Large intestine (tissue), 3 donors: Measurements from ENCODE around the gene SRRM1. TPM values are rescaled to one million over a fixed set of nuclear protein-coding genes. Genes with fewer than 3 reads are reported as not detected.
"Not testable (repeated sequence)": the region's sequence is repeated elsewhere in the genome, so short reads cannot be mapped to it uniquely, and the experiment has no call there.

Experiments used
- DNase-seq, 2 donors: peaks; one replicate each; pipeline versions ENCODE4 v3.0.0 to v3.0.0-alpha.2; 2013
- H3K27ac ChIP-seq: one replicate; pipeline ENCODE4 v1.5.1; 2013; ENCODE audit warnings: low read length
- H3K27me3 ChIP-seq: 2 replicates; pipeline ENCODE4 v1.6.1; 2013; ENCODE audit warnings: low read length; ENCODE audit not compliant: control insufficient read depth, insufficient read depth
- H3K36me3 ChIP-seq: 2 replicates; pipeline ENCODE4 v1.6.1; 2013; ENCODE audit warnings: low read length; ENCODE audit not compliant: control insufficient read depth, insufficient read depth
- H3K4me1 ChIP-seq: one replicate; pipeline ENCODE4 v1.6.1; 2013; ENCODE audit warnings: low read length; ENCODE audit not compliant: control insufficient read depth, insufficient read depth
- H3K4me3 ChIP-seq: one replicate; pipeline ENCODE4 v1.5.1; 2013; ENCODE audit warnings: low read length
- H3K9me3 ChIP-seq: one replicate; pipeline ENCODE4 v1.6.1; 2013; ENCODE audit warnings: mild to moderate bottlenecking, low read depth, low read length, moderate library complexity; ENCODE audit not compliant: control insufficient read depth
- WGBS: methylation state at CpG from one replicate; pipeline ENCODE4 v1.1.5; 2013; ENCODE audit warnings: low lambda C conversion rate; ENCODE audit not compliant: insufficient coverage; 5-methylcytosine and 5-hydroxymethylcytosine counted together
- polyA plus RNA-seq: library from polyadenylated mRNA; unstranded; fragments of 120-200 nt; gene quantifications from one replicate; pipeline ENCODE4 v1.2.1, GENCODE V29; 2013

SRRM1 gene
- polyA plus RNA-seq, 1 donor = 123 TPM

- H3K27ac ChIP-seq = no peak overlapping the region
- H3K27me3 ChIP-seq = no peaks in the 10 kb centered on the region
- no peaks in the 10 kb centered on the region for H3K4me1 ChIP-seq
- no peaks in the 10 kb centered on the region for H3K36me3 ChIP-seq
- no CpG with 5 or more reads among the region's 5 CpGs for WGBS
- no peak overlapping the region for H3K4me3 ChIP-seq
- H3K9me3 ChIP-seq = no peaks in the 10 kb centered on the region
- DNase-seq = no peak
These were observed 50.8 kb downstream of the SRRM1 start for GRCh38 chr1:24693827-24694379.

- no peaks in the 10 kb centered on the region for H3K4me1 ChIP-seq
- no peaks in the 10 kb centered on the region for H3K36me3 ChIP-seq
- no peaks in the 10 kb centered on the region for H3K27me3 ChIP-seq
- no peak overlapping the region for H3K27ac ChIP-seq
- DNase-seq = peak in 1 of 2 donors; percentile 17
- no CpG with 5 or more reads among the region's 6 CpGs for WGBS
- H3K4me3 ChIP-seq = no peak overlapping the region
- no peaks in the 10 kb centered on the region for H3K9me3 ChIP-seq
These were observed 51.3 kb downstream of the SRRM1 start for GRCh38 chr1:24694380-24694843.

- Histone ChIP-seq H3K9me3 (no peaks in the 10 kb centered on the region), H3K36me3 (no peaks in the 10 kb centered on the region), H3K27ac (no peak overlapping the region), H3K4me1 (no peaks in the 10 kb centered on the region), H3K4me3 (no peak overlapping the region), H3K27me3 (no peaks in the 10 kb centered on the region)
- no peak for DNase-seq
- WGBS = 97% methylated on average over 3 of the region's 7 CpGs
These were observed 52.3 kb downstream of the SRRM1 start for GRCh38 chr1:24695202-24695974.

- Histone ChIP-seq H3K27ac (no peak overlapping the region), H3K4me1 (no peaks in the 10 kb centered on the region), H3K4me3 (no peak overlapping the region), H3K36me3 (no peaks in the 10 kb centered on the region), H3K27me3 (no peaks in the 10 kb centered on the region), H3K9me3 (no peaks in the 10 kb centered on the region)
- WGBS = no CpG with 5 or more reads among the region's 5 CpGs
- DNase-seq = no peak
These were observed 53.1 kb downstream of the SRRM1 start for GRCh38 chr1:24696041-24696755.

GRCh38 chr1:24696756-24697330 lies 53.7 kb downstream of the SRRM1 start:
- Histone ChIP-seq H3K4me1 (no peaks in the 10 kb centered on the region), H3K9me3 (no peaks in the 10 kb centered on the region), H3K4me3 (no peak overlapping the region), H3K36me3 (no peaks in the 10 kb centered on the region), H3K27me3 (no peaks in the 10 kb centered on the region), H3K27ac (no peak overlapping the region)
- WGBS = no CpG with 5 or more reads among the region's 15 CpGs
- no peak for DNase-seq

GRCh38 chr1:24697453-24698001 lies 54.4 kb downstream of the SRRM1 start:
- DNase-seq, H3K36me3 ChIP-seq: not testable (repeated sequence)

GRCh38 chr1:24698326-24698725 lies 55.2 kb downstream of the SRRM1 start:
- no CpG with 5 or more reads among the region's 8 CpGs for WGBS
- not testable (repeated sequence) for DNase-seq, H3K4me1 ChIP-seq, H3K9me3 ChIP-seq, H3K27ac ChIP-seq, H3K4me3 ChIP-seq, H3K27me3 ChIP-seq, H3K36me3 ChIP-seq

More at GRCh38 chr1:24697453-24698001, 54.4 kb downstream of the SRRM1 start:
- H3K4me1 ChIP-seq, H3K4me3 ChIP-seq, H3K27ac ChIP-seq, H3K9me3 ChIP-seq, H3K27me3 ChIP-seq: not testable (repeated sequence)
- WGBS = no CpG with 5 or more reads among the region's 7 CpGs

- WGBS = no CpG with 5 or more reads among the region's 7 CpGs
- H3K27ac ChIP-seq = no peak overlapping the region
- no peak overlapping the region for H3K4me3 ChIP-seq
- H3K9me3 ChIP-seq = no peaks in the 10 kb centered on the region
- H3K27me3 ChIP-seq = no peaks in the 10 kb centered on the region
- H3K36me3 ChIP-seq = no peaks in the 10 kb centered on the region
- H3K4me1 ChIP-seq = no peaks in the 10 kb centered on the region
- no peak for DNase-seq
These were observed 56.5 kb downstream of the SRRM1 start for GRCh38 chr1:24699628-24700027.

GRCh38 chr1:24702511-24703293 lies 59.6 kb downstream of the SRRM1 start:
- H3K4me3 ChIP-seq = no peak overlapping the region
- no peaks in the 10 kb centered on the region for H3K36me3 ChIP-seq
- no peaks in the 10 kb centered on the region for H3K9me3 ChIP-seq
- H3K27ac ChIP-seq = no peak overlapping the region
- DNase-seq = no peak
- H3K4me1 ChIP-seq = peaks cover 7% of the 10 kb centered on the region
- WGBS = 100% methylated on average over 1 of the region's 8 CpGs
- no peaks in the 10 kb centered on the region for H3K27me3 ChIP-seq
